Stimulated activated CD4-positive, alpha-beta T cell treated with anti-CD3 and anti-CD28 coated beads, Interleukin-2, amount 100 ng/mL, for 24 hours (primary cell): ENCODE measurements around the gene TMEM169.

Source experiments
- DNase-seq, 2 donors: peaks; one replicate each; pipeline ENCODE4 v3.0.0-alpha.2; 2020

TMEM169 gene

DNA sequence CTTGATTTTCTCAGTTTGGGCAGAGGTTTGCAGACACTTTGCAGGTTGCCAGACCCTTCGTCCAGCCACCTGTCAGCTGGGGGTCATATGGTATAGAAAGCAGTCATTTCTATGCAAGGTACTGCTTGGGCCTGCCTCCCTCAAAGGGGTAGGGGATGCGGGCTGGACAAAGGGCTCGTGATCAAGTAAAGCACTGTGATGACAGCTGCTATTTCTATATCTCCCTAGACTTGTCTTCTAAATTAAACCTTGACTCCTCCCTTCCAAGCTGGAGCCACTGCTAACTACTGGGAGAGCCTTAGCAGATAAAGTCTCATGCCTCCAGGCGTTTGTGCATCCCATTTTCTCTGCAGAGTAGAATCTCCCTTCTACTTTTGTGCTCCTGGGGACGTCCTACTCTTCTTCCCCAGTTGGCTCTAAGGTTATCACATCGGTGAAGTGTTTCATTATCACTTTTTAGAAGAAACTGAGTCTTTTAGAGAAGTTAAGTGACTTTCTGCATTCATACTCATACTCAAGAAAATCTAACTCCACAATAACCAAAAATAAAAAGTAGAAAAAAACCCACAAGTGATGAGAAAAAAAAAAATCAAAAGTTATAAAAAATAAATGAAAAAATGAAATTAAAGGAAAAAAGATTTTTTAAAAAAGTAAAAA lies 26.7 kb downstream of the TMEM169 start:
- DNase-seq, result no peak

DNA sequence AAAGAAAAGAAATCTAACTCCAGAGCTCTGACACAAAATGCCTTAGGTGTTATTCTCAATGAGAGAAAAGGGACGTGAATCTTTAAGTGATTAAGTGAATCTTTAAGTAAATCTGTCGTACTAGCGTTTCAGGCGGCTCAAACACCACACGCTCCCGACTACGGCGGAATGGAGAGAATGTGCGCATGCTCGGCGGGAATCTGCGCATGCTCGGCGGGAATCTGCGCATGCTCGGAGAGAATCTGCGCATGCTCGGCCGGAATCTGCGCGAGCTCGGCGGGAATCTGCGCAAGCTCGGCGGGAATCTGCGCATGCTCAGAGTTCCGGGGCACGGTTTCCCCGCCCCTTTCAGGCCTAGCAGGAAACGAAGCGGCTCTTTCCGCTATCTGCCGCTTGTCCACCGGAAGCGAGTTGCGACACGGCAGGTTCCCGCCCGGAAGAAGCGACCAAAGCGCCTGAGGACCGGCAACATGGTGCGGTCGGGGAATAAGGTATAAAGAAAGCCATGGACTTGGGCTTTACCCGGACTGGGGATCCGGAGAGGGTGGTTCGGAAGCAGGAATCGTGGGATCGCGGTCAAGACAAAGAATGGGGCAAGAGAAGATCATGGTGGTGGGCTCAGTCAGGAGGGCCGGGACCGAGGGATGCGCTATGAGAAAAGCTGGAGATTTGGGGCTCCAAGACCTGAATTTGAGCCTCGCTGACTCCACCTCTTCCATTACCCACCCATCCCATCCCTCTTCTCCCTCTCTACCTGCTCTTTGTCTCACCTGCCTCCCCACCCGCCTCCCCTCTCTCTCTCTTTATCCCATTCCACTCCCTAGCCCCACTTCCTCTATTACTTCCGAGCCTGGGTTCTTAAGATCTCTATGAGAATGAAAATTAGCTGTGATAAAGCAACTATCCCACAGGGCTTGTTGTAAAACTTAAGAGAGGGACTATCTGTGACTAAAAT lies 27.5 kb downstream of the TMEM169 start, which contains the start of gene XRCC5:
XRCC5 (plus strand) TSS at position 382 of the 955 bp plus-strand sequence; CDS start at position 471, 89 bp downstream.
- peak; percentile 98 for DNase-seq

- no peak for DNase-seq
Measured at GRCh38 chr2:216109962-216110614, 28.4 kb downstream of the TMEM169 start.

GRCh38 chr2:216110620-216111019 lies 28.9 kb downstream of the TMEM169 start:
- no peak for DNase-seq

DNA sequence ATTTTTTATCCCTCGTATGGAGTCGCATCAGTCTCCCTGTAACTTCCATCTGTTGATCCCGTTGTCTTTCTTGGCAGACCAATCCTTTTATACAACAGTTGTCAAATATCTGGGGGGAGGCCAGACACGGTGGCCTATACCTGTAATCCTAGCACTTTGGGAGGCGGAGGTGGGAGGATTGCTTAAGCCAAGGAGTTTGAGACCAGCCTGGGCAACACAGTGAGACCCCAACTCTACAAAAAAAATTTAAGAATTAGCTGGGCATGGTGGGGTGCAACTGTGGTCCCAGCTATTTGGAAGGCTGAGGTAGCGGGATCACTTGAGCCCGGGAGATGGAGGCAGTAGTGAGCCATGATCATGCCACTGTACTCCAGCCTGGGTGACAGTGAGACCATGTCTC lies 29.4 kb downstream of the TMEM169 start:
- DNase-seq, result no peak

DNA sequence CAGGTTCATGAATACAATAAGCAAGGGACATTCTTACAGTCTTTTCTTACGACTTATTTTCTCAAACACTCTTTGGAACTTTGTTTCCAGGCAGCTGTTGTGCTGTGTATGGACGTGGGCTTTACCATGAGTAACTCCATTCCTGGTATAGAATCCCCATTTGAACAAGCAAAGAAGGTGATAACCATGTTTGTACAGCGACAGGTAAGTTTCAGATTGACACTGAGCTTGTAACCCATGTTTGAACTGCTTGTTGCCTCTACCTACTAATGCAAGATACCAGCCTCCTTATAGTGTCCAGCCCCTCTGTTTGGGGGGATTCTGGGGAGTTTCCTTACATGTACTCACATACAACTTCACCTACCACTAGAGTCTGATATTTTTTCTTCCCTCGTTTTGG lies 31.2 kb downstream of the TMEM169 start:
- DNase-seq, result no peak

- DNase-seq, result no peak
Measured at GRCh38 chr2:216113572-216113971, 31.9 kb downstream of the TMEM169 start.

DNA sequence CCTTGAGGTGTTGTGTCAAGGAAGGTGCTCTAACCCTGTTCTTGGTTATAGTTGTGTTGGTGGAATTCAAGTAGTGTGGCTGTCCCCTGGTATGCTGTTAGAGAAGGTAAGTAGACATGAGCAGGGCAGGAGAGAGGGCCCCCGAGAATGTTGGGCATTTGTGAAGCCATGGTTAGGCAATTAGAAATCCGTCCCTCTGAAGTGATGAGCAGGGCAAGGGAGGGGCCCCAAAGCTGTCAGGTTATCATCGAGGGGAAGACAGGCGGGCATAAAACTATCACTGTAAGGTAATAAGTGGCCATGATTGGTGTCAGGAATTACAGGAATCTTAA lies 32.6 kb downstream of the TMEM169 start:
- no peak for DNase-seq

DNA sequence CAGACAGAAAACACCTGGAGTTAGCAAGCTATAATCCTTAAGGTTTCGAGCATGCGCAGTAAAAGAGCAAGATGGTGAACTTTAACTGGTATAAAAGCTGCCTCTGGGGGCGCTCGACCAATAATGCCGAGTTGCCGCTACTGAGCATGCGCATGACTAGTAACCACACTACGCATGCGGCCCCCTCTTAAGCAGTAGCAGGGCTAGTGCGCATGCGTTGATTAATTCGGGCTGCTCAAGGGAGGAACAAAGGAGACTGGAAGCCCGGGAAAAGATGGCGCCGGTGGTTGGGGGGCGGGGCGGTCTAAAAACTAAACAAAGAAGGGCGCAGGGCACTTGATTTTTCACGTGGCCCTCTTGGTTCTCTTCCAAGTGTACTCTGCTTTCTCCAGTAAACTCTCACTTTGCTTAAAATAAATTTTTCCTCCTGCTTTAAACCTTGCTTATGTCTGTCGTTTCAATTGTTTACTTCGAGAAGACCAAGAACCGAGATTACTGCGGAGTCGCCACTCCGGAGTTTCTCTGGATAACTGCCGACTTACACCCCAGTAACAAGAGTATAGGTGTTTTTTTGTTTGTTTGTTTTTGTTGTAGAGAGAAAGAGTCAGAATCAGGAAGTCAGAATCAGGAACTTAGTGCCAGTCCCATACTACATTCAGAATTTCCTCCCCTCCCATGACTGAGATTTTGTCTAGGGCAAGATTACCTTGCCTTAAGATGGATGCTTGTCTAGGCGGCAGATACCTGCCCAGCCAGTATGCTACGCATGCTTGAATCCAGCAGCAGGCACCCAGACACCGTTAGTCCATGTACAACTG lies 33.2 kb downstream of the TMEM169 start:
- peak; percentile 96 to 98 for DNase-seq

DNA sequence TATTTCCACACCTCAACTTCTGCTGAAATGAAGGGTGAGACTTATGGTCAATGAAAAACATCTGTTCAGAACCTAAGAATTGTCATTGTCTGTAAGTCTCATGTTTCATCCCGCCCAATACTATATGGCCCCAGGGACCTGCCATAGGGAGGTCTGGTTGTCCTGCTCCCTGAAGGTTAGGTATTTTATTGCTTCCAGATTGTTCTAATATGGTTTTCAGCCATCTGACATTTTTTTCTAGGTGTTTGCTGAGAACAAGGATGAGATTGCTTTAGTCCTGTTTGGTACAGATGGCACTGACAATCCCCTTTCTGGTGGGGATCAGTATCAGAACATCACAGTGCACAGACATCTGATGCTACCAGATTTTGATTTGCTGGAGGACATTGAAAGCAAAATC lies 34.7 kb downstream of the TMEM169 start:
- DNase-seq, result no peak

DNA sequence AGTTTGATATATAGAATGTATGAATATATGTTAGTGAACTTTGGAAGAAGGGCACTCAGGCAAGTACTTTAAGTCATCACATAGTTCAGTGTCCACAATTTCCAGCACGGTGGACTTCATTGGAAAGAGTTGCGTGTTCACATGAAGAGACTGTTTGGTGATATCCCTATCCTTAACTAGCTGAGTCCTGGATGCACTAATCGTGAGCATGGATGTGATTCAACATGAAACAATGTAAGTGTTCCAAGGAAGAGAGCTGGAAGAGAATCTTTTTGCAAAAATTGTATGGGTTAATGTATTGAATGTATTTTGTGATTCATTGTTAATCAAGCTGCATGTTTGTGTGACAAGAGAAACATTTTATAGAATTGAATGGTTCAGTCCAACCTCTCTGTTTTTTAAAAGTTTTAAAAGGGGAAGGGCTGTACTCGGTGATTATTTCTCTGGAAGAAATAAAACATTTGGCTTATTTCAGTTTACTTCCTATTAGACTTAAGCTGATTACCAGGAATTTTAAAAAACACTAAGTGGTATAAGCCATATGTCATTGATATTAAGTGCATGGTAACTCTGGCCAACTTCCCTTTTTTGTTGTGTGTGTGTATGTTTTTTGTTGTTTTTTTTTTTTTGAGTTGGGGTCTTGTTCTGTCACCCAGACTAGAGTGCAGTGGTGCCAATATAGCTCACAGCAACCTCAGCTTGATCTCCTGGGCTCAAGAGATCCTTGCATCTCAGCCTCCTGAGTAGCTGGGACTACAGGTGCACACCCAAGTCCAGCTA lies 36.0 kb downstream of the TMEM169 start:
- no peak for DNase-seq

- DNase-seq, result no peak
Measured at GRCh38 chr2:216118474-216118873, 36.8 kb downstream of the TMEM169 start.

- no peak for DNase-seq
Measured at GRCh38 chr2:216119146-216119545, 37.4 kb downstream of the TMEM169 start.

DNA sequence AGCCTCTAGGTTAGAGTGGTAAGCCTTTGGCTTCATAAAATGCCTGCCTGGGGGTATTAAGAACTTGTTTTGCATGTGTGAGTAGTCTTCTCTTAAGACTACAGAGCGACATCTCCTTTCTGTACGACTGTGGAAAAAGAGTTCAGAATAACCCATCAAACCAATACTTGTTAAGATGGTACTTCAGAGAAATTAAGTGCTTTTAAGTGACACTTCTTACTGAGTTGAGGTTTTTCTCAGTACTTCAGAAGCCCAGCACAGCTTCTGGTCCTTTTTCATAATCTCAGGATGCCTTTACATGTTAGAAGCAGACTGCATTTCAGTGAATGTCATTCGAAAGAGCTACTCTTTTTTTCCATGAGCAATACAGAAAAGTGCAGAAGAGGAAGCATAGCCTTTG lies 38.3 kb downstream of the TMEM169 start:
- no peak for DNase-seq

GRCh38 chr2:216121255-216121654 lies 39.5 kb downstream of the TMEM169 start:
- DNase-seq, result no peak

DNA sequence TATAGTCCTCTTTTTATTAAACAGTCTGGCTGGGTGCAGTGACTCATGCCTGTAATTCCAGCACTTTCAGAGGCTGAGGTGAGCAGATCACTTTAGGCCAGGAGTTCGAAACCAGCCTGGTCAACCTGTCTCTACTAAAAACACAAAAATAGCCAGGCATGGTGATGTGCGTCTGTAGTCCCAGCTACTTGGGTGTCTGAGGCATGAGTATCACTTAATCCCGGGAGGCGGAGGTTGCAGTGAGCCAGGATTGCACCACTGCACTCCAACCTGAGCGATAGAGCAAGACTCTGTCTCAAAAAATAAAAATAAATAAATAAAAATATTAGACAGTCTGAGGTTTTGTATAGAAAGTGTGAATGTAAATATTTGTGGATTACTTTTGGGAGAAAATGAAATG lies 45.2 kb downstream of the TMEM169 start:
- DNase-seq, result no peak

DNA sequence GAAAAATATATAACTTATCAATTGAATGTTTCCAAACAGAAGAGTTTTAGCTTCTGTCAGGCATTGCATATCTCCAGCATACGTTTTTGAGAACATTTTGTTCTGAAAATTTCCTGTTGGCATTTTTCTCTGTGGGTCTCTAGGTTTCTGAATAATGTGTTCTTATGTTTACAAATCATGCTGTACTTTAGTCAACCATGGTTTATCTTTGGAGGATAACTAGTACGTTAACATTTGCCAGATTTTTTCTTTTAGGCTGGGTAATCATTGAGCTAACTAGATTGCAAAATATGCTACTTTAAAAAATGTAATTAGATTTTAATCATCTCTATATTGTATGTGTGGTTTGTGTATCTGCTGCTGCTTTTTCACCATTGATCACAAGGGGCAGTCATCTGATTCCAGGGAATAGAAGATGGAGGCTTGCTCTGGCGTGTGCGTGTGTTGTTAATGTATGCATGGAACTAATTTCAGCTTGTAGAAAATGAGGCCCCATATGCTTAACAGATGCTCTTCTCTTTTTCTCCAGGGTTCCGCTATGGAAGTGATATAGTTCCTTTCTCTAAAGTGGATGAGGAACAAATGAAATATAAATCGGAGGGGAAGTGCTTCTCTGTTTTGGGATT lies 48.7 kb downstream of the TMEM169 start:
- no peak for DNase-seq

GRCh38 chr2:216131175-216131926 lies 49.6 kb downstream of the TMEM169 start:
- DNase-seq, result no peak

- DNase-seq, result no peak
Measured at GRCh38 chr2:216132585-216132984, 50.9 kb downstream of the TMEM169 start.

GRCh38 chr2:216133397-216133796 lies 51.7 kb downstream of the TMEM169 start:
- no peak for DNase-seq
